ENCODE data around the gene FAM168B. TPM values are rescaled to one million over a fixed set of nuclear protein-coding genes. Genes with fewer than 3 reads are reported as not detected.

The FAM168B gene
- total and polyA plus RNA-seq, 2 of the 13 experiments (the other 11 are each of a cell fraction or from before 2014, with no cell fraction given) = 64.5 to 113 TPM

GRCh38 chr2:131105156-131105949 lies 12.1 kb upstream of the FAM168B start, which contains the start of gene PLEKHB2 (continued):
- TF ChIP-seq STAT6 (CRISPR knock-in tag; IDR thresholded peaks at IDR 0.05; ENCODE audit: borderline replicate concordance) (no peak), ASH2L (IDR thresholded peaks at IDR 0.05; ENCODE audit: insufficient read length, low read depth, low read length) (peak; percentile 74), NCOA1 (CRISPR knock-in tag; IDR thresholded peaks at IDR 0.05) (no peak), ZNF20 (CRISPR knock-in tag; IDR thresholded peaks at IDR 0.05) (peak; percentile 93), PCBP1 (IDR thresholded peaks at IDR 0.05; ENCODE audit: borderline replicate concordance, low read depth, low read length) (0 out of 2 replicates have a peak, but pooled peaks have one; percentile 57), SP1 (IDR thresholded peaks at IDR 0.05) (no peak), SP1 (CRISPR knock-in tag; IDR thresholded peaks at IDR 0.05) (peak; percentile 54), ZNF234 (CRISPR knock-in tag; conservative IDR thresholded peaks at IDR 0.05) (peak; percentile 48), IRF2 (CRISPR knock-in tag; IDR thresholded peaks at IDR 0.05) (no peak), MAFK (conservative IDR thresholded peaks at IDR 0.05 in 1 of 2, IDR thresholded peaks at IDR 0.05 in 1 of 2; ENCODE audit: low read length in 2 of 2) (no peak), MAFG (CRISPR knock-in tag; IDR thresholded peaks at IDR 0.05) (0 out of 2 replicates have a peak, but pooled peaks have one; percentile 10)
- TF ChIP-seq, protein P1, sequence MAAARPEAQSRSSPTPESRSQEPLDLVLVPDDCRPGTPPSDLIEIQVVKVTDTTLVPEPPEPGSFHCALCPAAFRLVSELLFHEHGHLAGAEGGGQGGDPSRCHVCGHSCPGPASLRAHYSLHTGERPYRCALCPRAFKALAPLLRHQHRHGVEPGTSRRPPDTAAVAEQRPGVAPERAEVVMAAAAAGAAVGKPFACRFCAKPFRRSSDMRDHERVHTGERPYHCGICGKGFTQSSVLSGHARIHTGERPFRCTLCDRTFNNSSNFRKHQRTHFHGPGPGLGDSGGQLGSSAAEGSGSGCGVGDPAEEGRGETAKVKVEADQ (CRISPR knock-in tag; IDR thresholded peaks at IDR 0.05; ENCODE audit: borderline replicate concordance) = peak; percentile 15; the same call in 1 of the 2 replicates
- TF ChIP-seq, protein P2, sequence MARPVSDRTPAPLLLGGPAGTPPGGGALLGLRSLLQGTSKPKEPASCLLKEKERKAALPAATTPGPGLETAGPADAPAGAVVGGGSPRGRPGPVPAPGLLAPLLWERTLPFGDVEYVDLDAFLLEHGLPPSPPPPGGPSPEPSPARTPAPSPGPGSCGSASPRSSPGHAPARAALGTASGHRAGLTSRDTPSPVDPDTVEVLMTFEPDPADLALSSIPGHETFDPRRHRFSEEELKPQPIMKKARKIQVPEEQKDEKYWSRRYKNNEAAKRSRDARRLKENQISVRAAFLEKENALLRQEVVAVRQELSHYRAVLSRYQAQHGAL (CRISPR knock-in tag; IDR thresholded peaks at IDR 0.05; ENCODE audit: not compliant biosample characterization) = no peak
- TF ChIP-seq, protein P3, sequence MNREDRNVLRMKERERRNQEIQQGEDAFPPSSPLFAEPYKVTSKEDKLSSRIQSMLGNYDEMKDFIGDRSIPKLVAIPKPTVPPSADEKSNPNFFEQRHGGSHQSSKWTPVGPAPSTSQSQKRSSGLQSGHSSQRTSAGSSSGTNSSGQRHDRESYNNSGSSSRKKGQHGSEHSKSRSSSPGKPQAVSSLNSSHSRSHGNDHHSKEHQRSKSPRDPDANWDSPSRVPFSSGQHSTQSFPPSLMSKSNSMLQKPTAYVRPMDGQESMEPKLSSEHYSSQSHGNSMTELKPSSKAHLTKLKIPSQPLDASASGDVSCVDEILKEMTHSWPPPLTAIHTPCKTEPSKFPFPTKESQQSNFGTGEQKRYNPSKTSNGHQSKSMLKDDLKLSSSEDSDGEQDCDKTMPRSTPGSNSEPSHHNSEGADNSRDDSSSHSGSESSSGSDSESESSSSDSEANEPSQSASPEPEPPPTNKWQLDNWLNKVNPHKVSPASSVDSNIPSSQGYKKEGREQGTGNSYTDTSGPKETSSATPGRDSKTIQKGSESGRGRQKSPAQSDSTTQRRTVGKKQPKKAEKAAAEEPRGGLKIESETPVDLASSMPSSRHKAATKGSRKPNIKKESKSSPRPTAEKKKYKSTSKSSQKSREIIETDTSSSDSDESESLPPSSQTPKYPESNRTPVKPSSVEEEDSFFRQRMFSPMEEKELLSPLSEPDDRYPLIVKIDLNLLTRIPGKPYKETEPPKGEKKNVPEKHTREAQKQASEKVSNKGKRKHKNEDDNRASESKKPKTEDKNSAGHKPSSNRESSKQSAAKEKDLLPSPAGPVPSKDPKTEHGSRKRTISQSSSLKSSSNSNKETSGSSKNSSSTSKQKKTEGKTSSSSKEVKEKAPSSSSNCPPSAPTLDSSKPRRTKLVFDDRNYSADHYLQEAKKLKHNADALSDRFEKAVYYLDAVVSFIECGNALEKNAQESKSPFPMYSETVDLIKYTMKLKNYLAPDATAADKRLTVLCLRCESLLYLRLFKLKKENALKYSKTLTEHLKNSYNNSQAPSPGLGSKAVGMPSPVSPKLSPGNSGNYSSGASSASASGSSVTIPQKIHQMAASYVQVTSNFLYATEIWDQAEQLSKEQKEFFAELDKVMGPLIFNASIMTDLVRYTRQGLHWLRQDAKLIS (CRISPR knock-in tag; IDR thresholded peaks at IDR 0.05) = 0 out of 2 replicates have a peak, but pooled peaks have one; percentile 50
- TF ChIP-seq, protein P4, sequence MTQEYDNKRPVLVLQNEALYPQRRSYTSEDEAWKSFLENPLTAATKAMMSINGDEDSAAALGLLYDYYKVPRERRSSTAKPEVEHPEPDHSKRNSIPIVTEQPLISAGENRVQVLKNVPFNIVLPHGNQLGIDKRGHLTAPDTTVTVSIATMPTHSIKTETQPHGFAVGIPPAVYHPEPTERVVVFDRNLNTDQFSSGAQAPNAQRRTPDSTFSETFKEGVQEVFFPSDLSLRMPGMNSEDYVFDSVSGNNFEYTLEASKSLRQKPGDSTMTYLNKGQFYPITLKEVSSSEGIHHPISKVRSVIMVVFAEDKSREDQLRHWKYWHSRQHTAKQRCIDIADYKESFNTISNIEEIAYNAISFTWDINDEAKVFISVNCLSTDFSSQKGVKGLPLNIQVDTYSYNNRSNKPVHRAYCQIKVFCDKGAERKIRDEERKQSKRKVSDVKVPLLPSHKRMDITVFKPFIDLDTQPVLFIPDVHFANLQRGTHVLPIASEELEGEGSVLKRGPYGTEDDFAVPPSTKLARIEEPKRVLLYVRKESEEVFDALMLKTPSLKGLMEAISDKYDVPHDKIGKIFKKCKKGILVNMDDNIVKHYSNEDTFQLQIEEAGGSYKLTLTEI (CRISPR knock-in tag; conservative IDR thresholded peaks at IDR 0.05) = no peak
- TF ChIP-seq, protein P5, sequence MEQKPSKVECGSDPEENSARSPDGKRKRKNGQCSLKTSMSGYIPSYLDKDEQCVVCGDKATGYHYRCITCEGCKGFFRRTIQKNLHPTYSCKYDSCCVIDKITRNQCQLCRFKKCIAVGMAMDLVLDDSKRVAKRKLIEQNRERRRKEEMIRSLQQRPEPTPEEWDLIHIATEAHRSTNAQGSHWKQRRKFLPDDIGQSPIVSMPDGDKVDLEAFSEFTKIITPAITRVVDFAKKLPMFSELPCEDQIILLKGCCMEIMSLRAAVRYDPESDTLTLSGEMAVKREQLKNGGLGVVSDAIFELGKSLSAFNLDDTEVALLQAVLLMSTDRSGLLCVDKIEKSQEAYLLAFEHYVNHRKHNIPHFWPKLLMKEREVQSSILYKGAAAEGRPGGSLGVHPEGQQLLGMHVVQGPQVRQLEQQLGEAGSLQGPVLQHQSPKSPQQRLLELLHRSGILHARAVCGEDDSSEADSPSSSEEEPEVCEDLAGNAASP (CRISPR knock-in tag; IDR thresholded peaks at IDR 0.05; ENCODE audit: borderline replicate concordance) = 0 out of 2 replicates have a peak, but pooled peaks have one; percentile 35

All from HepG2 (cell line).